ENCODE results near the gene TPCN2.
A peak's percentile ranks its signal among the peaks of the same experiment; 100 is the strongest.

DNA sequence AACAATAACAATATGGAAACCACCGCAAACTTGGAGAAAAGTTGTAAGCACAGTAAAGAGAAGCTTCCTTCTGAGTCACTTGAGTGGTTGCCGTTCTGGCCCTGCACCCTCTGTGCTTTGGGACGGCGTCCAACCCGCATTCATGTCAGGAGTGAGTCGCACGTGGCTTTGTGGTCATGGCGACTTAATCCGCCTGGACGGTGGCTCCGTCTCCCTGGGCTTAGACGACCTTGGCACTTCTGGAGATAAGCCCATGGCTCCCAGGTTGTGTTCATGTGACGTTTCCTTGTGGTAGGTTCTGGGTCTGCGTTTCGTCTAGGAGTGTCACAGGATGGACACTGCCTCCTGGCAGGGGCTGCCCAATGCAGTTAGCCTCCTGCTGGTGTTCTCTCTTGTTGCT lies 40.5 kb downstream of the TPCN2 start:
- TF ChIP-seq, protein P1, sequence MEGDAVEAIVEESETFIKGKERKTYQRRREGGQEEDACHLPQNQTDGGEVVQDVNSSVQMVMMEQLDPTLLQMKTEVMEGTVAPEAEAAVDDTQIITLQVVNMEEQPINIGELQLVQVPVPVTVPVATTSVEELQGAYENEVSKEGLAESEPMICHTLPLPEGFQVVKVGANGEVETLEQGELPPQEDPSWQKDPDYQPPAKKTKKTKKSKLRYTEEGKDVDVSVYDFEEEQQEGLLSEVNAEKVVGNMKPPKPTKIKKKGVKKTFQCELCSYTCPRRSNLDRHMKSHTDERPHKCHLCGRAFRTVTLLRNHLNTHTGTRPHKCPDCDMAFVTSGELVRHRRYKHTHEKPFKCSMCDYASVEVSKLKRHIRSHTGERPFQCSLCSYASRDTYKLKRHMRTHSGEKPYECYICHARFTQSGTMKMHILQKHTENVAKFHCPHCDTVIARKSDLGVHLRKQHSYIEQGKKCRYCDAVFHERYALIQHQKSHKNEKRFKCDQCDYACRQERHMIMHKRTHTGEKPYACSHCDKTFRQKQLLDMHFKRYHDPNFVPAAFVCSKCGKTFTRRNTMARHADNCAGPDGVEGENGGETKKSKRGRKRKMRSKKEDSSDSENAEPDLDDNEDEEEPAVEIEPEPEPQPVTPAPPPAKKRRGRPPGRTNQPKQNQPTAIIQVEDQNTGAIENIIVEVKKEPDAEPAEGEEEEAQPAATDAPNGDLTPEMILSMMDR (IDR thresholded peaks at IDR 0.05): peak in 2 of 6 experiments; percentile 13 to 17
- no peak for TF ChIP-seq POLR2A (IDR thresholded peaks at IDR 0.05)
